ENCODE measurements around the gene CHST11. TPM values are rescaled to one million over a fixed set of nuclear protein-coding genes. Genes with fewer than 3 reads are reported as not detected.

The CHST11 gene
- total RNA-seq, 1 donor from 2014 or later = 7.7 TPM

GRCh38 chr12:104763168-104763805 is 306.5 kb downstream of the CHST11 start:
- H3K9me3 ChIP-seq (ENCODE audit: low read depth) = no peaks in the 10 kb centered on the region
- Mint-ChIP-seq H3K4me3 (no peak overlapping the region), H3K36me3 (no peaks in the 10 kb centered on the region), H3K27ac (no peak overlapping the region), H3K27me3 (ENCODE audit: insufficient read depth, low read depth) (peaks cover 3% of the 10 kb centered on the region), H3K4me1 (peaks cover 17% of the 10 kb centered on the region), H3K9me3 (no peaks in the 10 kb centered on the region)
- no peak overlapping the region for H2AFZ ChIP-seq (replicated peaks)
- no peak for DNase-seq (ENCODE audit: low spot score)
- H3K36me3 ChIP-seq = no peaks in the 10 kb centered on the region
- no peaks in the 10 kb centered on the region for H3K27me3 ChIP-seq
- no peak overlapping the region for H3K27ac ChIP-seq
- H3F3A ChIP-seq (ENCODE audit: low read depth) = no peaks in the 10 kb centered on the region
- H3K4me3 ChIP-seq = no peak overlapping the region
- no peak overlapping the region for H3K4me2 ChIP-seq
- TF ChIP-seq, protein P1, sequence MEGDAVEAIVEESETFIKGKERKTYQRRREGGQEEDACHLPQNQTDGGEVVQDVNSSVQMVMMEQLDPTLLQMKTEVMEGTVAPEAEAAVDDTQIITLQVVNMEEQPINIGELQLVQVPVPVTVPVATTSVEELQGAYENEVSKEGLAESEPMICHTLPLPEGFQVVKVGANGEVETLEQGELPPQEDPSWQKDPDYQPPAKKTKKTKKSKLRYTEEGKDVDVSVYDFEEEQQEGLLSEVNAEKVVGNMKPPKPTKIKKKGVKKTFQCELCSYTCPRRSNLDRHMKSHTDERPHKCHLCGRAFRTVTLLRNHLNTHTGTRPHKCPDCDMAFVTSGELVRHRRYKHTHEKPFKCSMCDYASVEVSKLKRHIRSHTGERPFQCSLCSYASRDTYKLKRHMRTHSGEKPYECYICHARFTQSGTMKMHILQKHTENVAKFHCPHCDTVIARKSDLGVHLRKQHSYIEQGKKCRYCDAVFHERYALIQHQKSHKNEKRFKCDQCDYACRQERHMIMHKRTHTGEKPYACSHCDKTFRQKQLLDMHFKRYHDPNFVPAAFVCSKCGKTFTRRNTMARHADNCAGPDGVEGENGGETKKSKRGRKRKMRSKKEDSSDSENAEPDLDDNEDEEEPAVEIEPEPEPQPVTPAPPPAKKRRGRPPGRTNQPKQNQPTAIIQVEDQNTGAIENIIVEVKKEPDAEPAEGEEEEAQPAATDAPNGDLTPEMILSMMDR (IDR thresholded peaks at IDR 0.05) = no peak
- TF ChIP-seq EZH2 (IDR thresholded peaks at IDR 0.05) (no peak), EZH2phosphoT487 (IDR thresholded peaks at IDR 0.05) (no peak)
- H4K20me1 ChIP-seq (ENCODE audit: low read depth) = no peaks in the 10 kb centered on the region
- no peaks in the 10 kb centered on the region for H3K79me2 ChIP-seq (ENCODE audit: low read depth)
- no peaks in the 10 kb centered on the region for H3K4me1 ChIP-seq
- H3K9ac ChIP-seq = no peak overlapping the region

DNA sequence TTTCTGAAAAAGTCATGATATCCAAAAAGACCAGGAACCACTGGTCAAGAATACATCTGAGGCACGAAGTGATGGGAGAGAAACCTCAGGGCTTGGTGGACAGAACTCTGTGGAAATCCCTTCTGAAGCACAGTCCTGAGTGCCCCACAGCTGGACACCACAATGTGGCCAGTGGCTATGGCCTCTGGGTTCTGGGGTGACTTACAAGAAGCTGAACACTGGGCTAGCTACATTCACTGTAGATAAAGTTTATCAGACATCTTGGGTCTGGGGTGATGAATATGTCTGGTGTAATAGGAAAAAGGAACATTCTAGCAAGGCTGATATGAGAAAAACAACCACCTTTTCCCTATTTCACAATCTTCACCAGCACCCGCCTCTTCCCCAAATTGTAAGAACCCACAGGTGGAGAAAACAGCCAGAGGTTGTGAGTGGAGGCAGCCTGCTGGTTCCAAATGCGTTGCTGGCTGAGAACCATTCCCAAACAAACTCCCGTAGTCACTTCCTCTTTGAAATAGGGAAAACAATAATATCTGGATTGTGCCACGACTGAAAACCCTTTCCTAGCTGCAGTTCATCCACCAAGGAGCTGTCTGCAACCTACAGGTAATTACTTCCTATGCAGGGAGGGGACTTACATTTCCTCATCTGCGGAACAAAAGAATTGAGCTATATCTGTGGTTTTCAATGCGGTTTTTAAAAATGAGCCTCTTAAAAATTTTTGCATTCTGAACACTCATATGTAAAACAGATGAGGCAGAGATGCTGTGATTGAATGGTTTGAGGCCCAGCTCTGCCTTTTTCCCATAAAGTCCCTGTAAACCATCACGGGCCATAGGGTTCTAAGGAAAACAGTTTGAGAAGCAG is 307.7 kb downstream of the CHST11 start:
- no peak for TF ChIP-seq EZH2phosphoT487 (IDR thresholded peaks at IDR 0.05)
- no peak for TF ChIP-seq EZH2 (IDR thresholded peaks at IDR 0.05)
- TF ChIP-seq, protein P1 (IDR thresholded peaks at IDR 0.05) = no peak
- Histone ChIP-seq H3F3A (ENCODE audit: low read depth) (peaks cover 6% of the 10 kb centered on the region), H3K4me1 (peaks cover 8% of the 10 kb centered on the region), H2AFZ (replicated peaks) (no peak overlapping the region), H3K9ac (no peak overlapping the region), H3K79me2 (ENCODE audit: low read depth) (no peaks in the 10 kb centered on the region), H3K4me3 (no peak overlapping the region), H3K4me2 (no peak overlapping the region), H4K20me1 (ENCODE audit: low read depth) (no peaks in the 10 kb centered on the region), H3K9me3 (ENCODE audit: low read depth) (no peaks in the 10 kb centered on the region), H3K27me3 (no peaks in the 10 kb centered on the region), H3K27ac (no peak overlapping the region), H3K36me3 (no peaks in the 10 kb centered on the region)
- Mint-ChIP-seq H3K4me1 (peaks cover 20% of the 10 kb centered on the region), H3K9me3 (no peaks in the 10 kb centered on the region), H3K27me3 (ENCODE audit: insufficient read depth, low read depth) (peaks cover 3% of the 10 kb centered on the region), H3K4me3 (no peak overlapping the region), H3K36me3 (no peaks in the 10 kb centered on the region), H3K27ac (no peak overlapping the region)
- DNase-seq (ENCODE audit: low spot score) = no peak

DNA sequence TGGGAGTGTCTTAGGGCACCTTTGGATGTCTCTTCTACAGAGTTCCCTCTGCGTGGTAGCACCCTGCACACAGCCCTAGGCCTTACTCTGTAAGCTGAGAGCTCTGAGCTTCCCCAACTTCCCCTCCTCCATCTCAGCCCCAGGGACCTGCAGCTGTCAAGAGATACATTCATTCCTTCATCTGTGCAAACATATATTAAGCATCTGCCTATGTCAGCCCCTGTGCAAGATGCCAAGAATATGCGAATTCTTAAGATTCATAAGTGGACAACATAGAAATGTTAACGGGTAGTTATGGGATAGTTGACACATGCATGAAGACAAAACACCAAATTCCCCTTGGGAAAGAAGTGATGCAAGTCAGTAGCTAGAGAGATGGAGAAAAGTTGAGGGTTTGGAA is 310.5 kb downstream of the CHST11 start:
- H3K27ac ChIP-seq = no peak overlapping the region
- Mint-ChIP-seq H3K4me1 (peaks cover 3% of the 10 kb centered on the region), H3K27ac (no peak overlapping the region), H3K27me3 (ENCODE audit: insufficient read depth, low read depth) (no peaks in the 10 kb centered on the region), H3K36me3 (no peaks in the 10 kb centered on the region), H3K4me3 (no peak overlapping the region), H3K9me3 (no peaks in the 10 kb centered on the region)
- DNase-seq (ENCODE audit: low spot score) = no peak
- H3K9ac ChIP-seq = no peak overlapping the region
- peaks cover 4% of the 10 kb centered on the region for H3K9me3 ChIP-seq (ENCODE audit: low read depth)
- H2AFZ ChIP-seq (replicated peaks) = no peak overlapping the region
- peaks cover 12% of the 10 kb centered on the region for H3K4me1 ChIP-seq
- no peak for TF ChIP-seq EZH2phosphoT487 (IDR thresholded peaks at IDR 0.05)
- no peak for TF ChIP-seq EZH2 (IDR thresholded peaks at IDR 0.05)
- TF ChIP-seq, protein P1 (IDR thresholded peaks at IDR 0.05) = no peak
- H4K20me1 ChIP-seq (ENCODE audit: low read depth) = no peaks in the 10 kb centered on the region
- H3K79me2 ChIP-seq (ENCODE audit: low read depth) = no peaks in the 10 kb centered on the region
- H3K4me3 ChIP-seq = no peak overlapping the region
- no peaks in the 10 kb centered on the region for H3K27me3 ChIP-seq
- peaks cover 10% of the 10 kb centered on the region for H3F3A ChIP-seq (ENCODE audit: low read depth)
- H3K4me2 ChIP-seq = no peak overlapping the region
- H3K36me3 ChIP-seq = no peaks in the 10 kb centered on the region

Measured in neural progenitor cell (in vitro differentiated cells).